Naive thymus-derived CD4-positive, alpha-beta T cell (primary cell): ENCODE data around the gene RHOH. TPM values are rescaled to one million over a fixed set of nuclear protein-coding genes. Genes with fewer than 3 reads are reported as not detected.

Experiments used
- ATAC-seq: fragments of 150-1000 bp; cut with Tn5 transposase; 2 replicates; pipeline ENCODE4 v1.10.0; 2021; ENCODE audit warnings: mild to moderate bottlenecking, moderate library complexity
- CTCF ChIA-PET: fragments of 350-600 bp; sonication (Branson Sonifier 250); formaldehyde crosslinking; loops from one replicate; lab custom pipeline; 2021; ENCODE audit warnings: antibody characterized with exemption; lab: Charles Lee
- POLR2A ChIA-PET: fragments of 350-600 bp; sonication (Branson Sonifier 250); formaldehyde crosslinking; loops from one replicate; lab custom pipeline; 2021; ENCODE audit warnings: antibody characterized with exemption, inconsistent platforms; lab: Charles Lee
- DNase-seq, 9 donors: peaks; one replicate each; pipeline versions ENCODE4 v3.0.0 to v3.0.0-alpha.2; 2020 to 2022; ENCODE audit warnings: mixed read lengths in 1 of 9
- H3K27ac ChIP-seq: one replicate; pipeline ENCODE4 v1.7.0; 2013; ENCODE audit warnings: mild to moderate bottlenecking, low read depth, low read length, moderate library complexity
- H3K27me3 ChIP-seq, 2 donors: one replicate each; pipeline ENCODE4 v1.7.0; 2013; ENCODE audit warnings: low read length in 2 of 2, mild to moderate bottlenecking in 2 of 2, moderate library complexity in 2 of 2; ENCODE audit not compliant: control insufficient read depth in 2 of 2, insufficient read depth in 2 of 2
- H3K36me3 ChIP-seq, 3 experiments: 1 replicate in 2 of 3; 2 replicates in 1 of 3; pipeline ENCODE4 v1.7.0; 2013; ENCODE audit warnings: low read length in 3 of 3, mild to moderate bottlenecking in 3 of 3, moderate library complexity in 1 of 3; ENCODE audit not compliant: insufficient read depth in 3 of 3, control insufficient read depth in 2 of 3
- H3K4me1 ChIP-seq, 2 donors: one replicate each; pipeline ENCODE4 v1.7.0; 2013; ENCODE audit warnings: low read length in 2 of 2, mild to moderate bottlenecking in 2 of 2, moderate library complexity in 1 of 2; ENCODE audit not compliant: control insufficient read depth in 2 of 2, insufficient read depth in 2 of 2
- H3K4me3 ChIP-seq: 2 replicates; pipeline ENCODE4 v1.7.0; 2013; ENCODE audit warnings: mild to moderate bottlenecking, low read length
- H3K9me3 ChIP-seq, 3 experiments: 1 replicate in 2 of 3; 2 replicates in 1 of 3; pipeline ENCODE4 v1.7.0; 2013; ENCODE audit warnings: low read length in 3 of 3; ENCODE audit not compliant: control insufficient read depth in 2 of 3
- H3K27ac Mint-ChIP-seq, 9 donors: one replicate each; pipeline ENCODE4 v1.8.0; 2020 to 2022; ENCODE audit warnings: mixed read lengths in 9 of 9, mild to moderate bottlenecking in 8 of 9, moderate library complexity in 5 of 9, inconsistent platforms in 2 of 9
- H3K27me3 Mint-ChIP-seq, 5 donors: one replicate each; pipeline ENCODE4 v1.8.0; 2021 to 2022; ENCODE audit warnings: mixed read lengths in 5 of 5, mild to moderate bottlenecking in 1 of 5
- H3K36me3 Mint-ChIP-seq, 5 donors: one replicate each; pipeline ENCODE4 v1.8.0; 2020 to 2022; ENCODE audit warnings: mixed read lengths in 5 of 5, mild to moderate bottlenecking in 3 of 5, inconsistent platforms in 1 of 5
- H3K4me1 Mint-ChIP-seq, 7 donors: one replicate each; pipeline ENCODE4 v1.8.0; 2020 to 2022; ENCODE audit warnings: mixed read lengths in 7 of 7, mild to moderate bottlenecking in 3 of 7, inconsistent platforms in 1 of 7
- H3K4me3 Mint-ChIP-seq, 10 donors: one replicate each; pipeline ENCODE4 v1.8.0; 2020 to 2022; ENCODE audit warnings: mild to moderate bottlenecking in 10 of 10, mixed read lengths in 10 of 10, moderate library complexity in 6 of 10, inconsistent platforms in 2 of 10
- H3K9me3 Mint-ChIP-seq, 11 donors: one replicate each; pipeline ENCODE4 v1.8.0; 2020 to 2022; ENCODE audit warnings: mixed read lengths in 11 of 11, mild to moderate bottlenecking in 4 of 11, inconsistent platforms in 1 of 11, moderate library complexity in 1 of 11
- intact Hi-C, 2 donors: fragments of 100-400 bp; cut with micrococcal nuclease; formaldehyde crosslinking; loops; one replicate each; pipeline ENCODE4 v1.15.1; 2023
- polyA plus RNA-seq, 2 donors: library from polyadenylated mRNA; unstranded; fragments of 300-500 nt; fragmentation: Illumina TruSeq; gene quantifications; one replicate each; pipeline ENCODE4 v1.2.3, GENCODE V29; 2021
- total RNA-seq, 6 experiments: library from RNA in 5 of 6; stranded (reverse) in 5 of 6; gene quantifications; 1 replicate in 5 of 6; 2 replicates in 1 of 6; pipeline ENCODE4 v1.2.3 and lab custom pipeline; 2021 to 2026

The RHOH gene
- total and polyA plus RNA-seq, 7 experiments from 2014 or later, result 160 to 479 (median 294) TPM

GRCh38 chr4:40193016-40193571, 3.7 kb upstream of the RHOH start:
- CTCF ChIA-PET, result interaction anchor here (0.9 to 3.2 kb wide), 8 partner anchors 12 to 133 kb away, joined by 3 to 12 read pairs (median 4); no protein-coding TSS in a partner anchor
- DNase-seq, result peak in 8 of 9 donors; percentile 41 to 80 (median 74)
- Mint-ChIP-seq H3K27me3 (peaks cover 0 to 4% (median 0%) of the 10 kb centered on the region in 5 donors), H3K36me3 (peaks cover 3 to 12% (median 5%) of the 10 kb centered on the region in 5 donors), H3K4me1 (peaks cover 47 to 80% (median 65%) of the 10 kb centered on the region in 7 donors), H3K4me3 (peak overlapping the region; percentile 96 to 100 (median 99)), H3K9me3 (peaks cover 0 to 7% (median 0%) of the 10 kb centered on the region in 11 donors), H3K27ac (peak overlapping the region; percentile 93 to 100 (median 99))
- Histone ChIP-seq H3K36me3 (peaks cover 0 to 8% (median 0%) of the 10 kb centered on the region in 3 experiments), H3K27ac (peak overlapping the region; percentile 100), H3K9me3 (no peaks in the 10 kb centered on the region), H3K4me1 (peaks cover 23 to 47% of the 10 kb centered on the region in 2 donors), H3K27me3 (no peaks in the 10 kb centered on the region), H3K4me3 (peak overlapping the region; percentile 61)
- intact Hi-C loops, result loop anchor here (1.0 to 10.0 kb wide), 7 partner anchors 9 to 1528 kb away; partner anchors contain the start of genes KLF3 (in 1 of the 2), PDS5A (in 1 of the 2), RFC1 (in 1 of the 2) and UBE2K (in 1 of the 2)
- POLR2A ChIA-PET, result interaction anchor here (0.9 to 8.6 kb wide), 22 partner anchors 7 to 137 kb away, joined by 3 to 238 read pairs (median 16); no protein-coding TSS in a partner anchor
- peak; percentile 44 for ATAC-seq

GRCh38 chr4:40193578-40193977, 3.3 kb upstream of the RHOH start:
- ATAC-seq (no peak), DNase-seq (peak in 1 of 9 donors; percentile 27)
- peak overlapping the region; percentile 61 for H3K4me3 ChIP-seq
- H3K4me1 ChIP-seq, result peaks cover 23 to 42% of the 10 kb centered on the region in 2 donors
- no peaks in the 10 kb centered on the region for H3K9me3 ChIP-seq
- H3K27me3 ChIP-seq, result no peaks in the 10 kb centered on the region
- H3K36me3 ChIP-seq, result peaks cover 0 to 13% (median 3%) of the 10 kb centered on the region in 3 experiments
- Mint-ChIP-seq H3K27me3 (peaks cover 0 to 5% (median 0%) of the 10 kb centered on the region in 5 donors), H3K36me3 (peaks cover 6 to 16% (median 9%) of the 10 kb centered on the region in 5 donors), H3K4me3 (peak overlapping the region; percentile 96 to 100 (median 99)), H3K27ac (peak overlapping the region; percentile 93 to 100 (median 99)), H3K9me3 (peaks cover 0 to 7% (median 0%) of the 10 kb centered on the region in 11 donors), H3K4me1 (peaks cover 47 to 77% (median 65%) of the 10 kb centered on the region in 7 donors)
- ChIA-PET CTCF (interaction anchor here (0.6 to 3.2 kb wide), 6 partner anchors 9 to 131 kb away, joined by 3 to 12 read pairs (median 4); no protein-coding TSS in a partner anchor), POLR2A (interaction anchor here (0.6 to 8.6 kb wide), 13 partner anchors 9 to 116 kb away, joined by 3 to 238 read pairs (median 5); no protein-coding TSS in a partner anchor)
- intact Hi-C loops, result loop anchor here (1.0 to 10.0 kb wide), 7 partner anchors 9 to 1529 kb away; partner anchors contain the start of genes KLF3 (in 1 of the 2), PDS5A (in 1 of the 2), RFC1 (in 1 of the 2) and UBE2K (in 1 of the 2)
- peak overlapping the region; percentile 100 for H3K27ac ChIP-seq

GRCh38 chr4:40194602-40195161, 2.1 kb upstream of the RHOH start:
- Histone ChIP-seq H3K9me3 (no peaks in the 10 kb centered on the region), H3K36me3 (peaks cover 0 to 19% (median 5%) of the 10 kb centered on the region in 3 experiments), H3K27me3 (no peaks in the 10 kb centered on the region), H3K4me3 (peak overlapping the region; percentile 96), H3K27ac (peak overlapping the region; percentile 100), H3K4me1 (peaks cover 23 to 34% of the 10 kb centered on the region in 2 donors)
- H3K9me3 Mint-ChIP-seq, result peaks cover 0 to 7% (median 0%) of the 10 kb centered on the region in 11 donors
- intact Hi-C loops, result loop anchor here (1.0 to 10.0 kb wide), 8 partner anchors 7 to 1530 kb away; partner anchors contain the start of genes PDS5A (in 2 of the 2), KLF3 (in 1 of the 2), RFC1 (in 1 of the 2) and UBE2K (in 1 of the 2)
- H3K27me3 Mint-ChIP-seq, result peaks cover 0 to 5% (median 0%) of the 10 kb centered on the region in 5 donors
- H3K27ac Mint-ChIP-seq, result peak overlapping the region; percentile 98 to 100 (median 99)
- H3K4me3 Mint-ChIP-seq, result peak overlapping the region; percentile 96 to 100 (median 99)
- CTCF ChIA-PET, result interaction anchor here (0.9 to 3.2 kb wide), 9 partner anchors 11 to 130 kb away, joined by 3 to 12 read pairs (median 5); no protein-coding TSS in a partner anchor
- peak in 8 of 9 donors; percentile 47 to 85 (median 80) for DNase-seq
- peaks cover 50 to 67% (median 59%) of the 10 kb centered on the region in 7 donors for H3K4me1 Mint-ChIP-seq
- POLR2A ChIA-PET, result interaction anchor here (0.5 to 8.6 kb wide), 27 partner anchors 11 to 842 kb away, joined by 3 to 238 read pairs (median 6); partner anchors contain the start of gene N4BP2
- ATAC-seq, result peak; percentile 60
- peaks cover 6 to 27% (median 19%) of the 10 kb centered on the region in 5 donors for H3K36me3 Mint-ChIP-seq

- peaks cover 0 to 7% (median 0%) of the 10 kb centered on the region in 11 donors for H3K9me3 Mint-ChIP-seq
- peak overlapping the region; percentile 98 to 100 (median 99) for H3K27ac Mint-ChIP-seq
- H3K4me1 ChIP-seq, result peaks cover 23 to 26% of the 10 kb centered on the region in 2 donors
- ChIA-PET CTCF (interaction anchor here (0.6 to 3.2 kb wide), 13 partner anchors 10 to 126 kb away, joined by 3 to 12 read pairs (median 5); no protein-coding TSS in a partner anchor), POLR2A (interaction anchor here (0.7 to 8.6 kb wide), 32 partner anchors 11 to 843 kb away, joined by 3 to 238 read pairs (median 6); partner anchors contain the start of gene N4BP2)
- peaks cover 6 to 33% (median 27%) of the 10 kb centered on the region in 5 donors for H3K36me3 Mint-ChIP-seq
- intact Hi-C loops, result loop anchor here (1.0 to 10.0 kb wide), 10 partner anchors 8 to 1531 kb away; partner anchors contain the start of genes KLF3 (in 1 of the 2), PDS5A (in 1 of the 2), RFC1 (in 1 of the 2) and UGDH (in 1 of the 2)
- peak in 1 of 9 donors; percentile 19 for DNase-seq
- no peaks in the 10 kb centered on the region for H3K27me3 ChIP-seq
- peaks cover 48 to 60% (median 55%) of the 10 kb centered on the region in 7 donors for H3K4me1 Mint-ChIP-seq
- H3K36me3 ChIP-seq, result peaks cover 0 to 23% (median 5%) of the 10 kb centered on the region in 3 experiments
- no peaks in the 10 kb centered on the region for H3K9me3 ChIP-seq
- H3K4me3 ChIP-seq, result peak overlapping the region; percentile 96
- no peak for ATAC-seq
- peak overlapping the region; percentile 100 for H3K27ac ChIP-seq
- peaks cover 0 to 7% (median 0%) of the 10 kb centered on the region in 5 donors for H3K27me3 Mint-ChIP-seq
- H3K4me3 Mint-ChIP-seq, result peak overlapping the region; percentile 96 to 100 (median 99)
These were observed 1.4 kb upstream of the RHOH start for GRCh38 chr4:40195182-40196177.

GRCh38 chr4:40196272-40196671, 559 bp upstream of the RHOH start:
- Mint-ChIP-seq H3K36me3 (peaks cover 6 to 41% (median 35%) of the 10 kb centered on the region in 5 donors), H3K4me1 (peaks cover 42 to 58% (median 51%) of the 10 kb centered on the region in 7 donors), H3K27me3 (peaks cover 0 to 7% (median 0%) of the 10 kb centered on the region in 5 donors), H3K9me3 (peaks cover 0 to 7% (median 0%) of the 10 kb centered on the region in 11 donors), H3K4me3 (peak overlapping the region; percentile 96 to 100 (median 99)), H3K27ac (peak overlapping the region; percentile 98 to 100 (median 99))
- intact Hi-C loops, result loop anchor here (1.0 to 10.0 kb wide), 7 partner anchors 44 to 1531 kb away; partner anchors contain the start of genes KLF3 (in 1 of the 2), PDS5A (in 1 of the 2), RFC1 (in 1 of the 2) and UGDH (in 1 of the 2)
- H3K4me1 ChIP-seq, result peaks cover 23 to 26% of the 10 kb centered on the region in 2 donors
- ATAC-seq (no peak), DNase-seq (peak in 2 of 9 donors; percentile 28 to 44)
- H3K27me3 ChIP-seq, result no peaks in the 10 kb centered on the region
- H3K36me3 ChIP-seq, result peaks cover 0 to 27% (median 5%) of the 10 kb centered on the region in 3 experiments
- H3K4me3 ChIP-seq, result peak overlapping the region; percentile 96
- H3K9me3 ChIP-seq, result no peaks in the 10 kb centered on the region
- CTCF ChIA-PET, result interaction anchor here (0.6 to 3.2 kb wide), 9 partner anchors 7 to 125 kb away, joined by 3 to 11 read pairs (median 4); no protein-coding TSS in a partner anchor
- POLR2A ChIA-PET, result interaction anchor here (0.7 to 8.6 kb wide), 21 partner anchors 12 to 136 kb away, joined by 3 to 238 read pairs (median 10); no protein-coding TSS in a partner anchor
- peak overlapping the region; percentile 100 for H3K27ac ChIP-seq
